Thyroid gland (tissue), 4 donors: ENCODE measurements around the gene CHCHD6.

Source experiments
- CTCF ChIP-seq, 6 experiments: fragments of 200-600 bp in 3 of 6; fragments of 450-650 bp in 3 of 6; sonication (generic) in 3 of 6; IDR thresholded peaks; one replicate each; pipeline ENCODE4 v1.5.1; 2016 to 2019; ENCODE audit warnings: antibody characterized with exemption in 6 of 6, mild to moderate bottlenecking in 2 of 6, inconsistent platforms in 1 of 6, moderate library complexity in 1 of 6
- POLR2A ChIP-seq, 2 donors: fragments of 450-650 bp; IDR thresholded peaks; one replicate each; pipeline ENCODE4 v1.6.1; 2017; ENCODE audit warnings: antibody characterized with exemption in 2 of 2, mild to moderate bottlenecking in 2 of 2, moderate library complexity in 1 of 2

GRCh38 chr3:126941721-126942270 lies 237.8 kb downstream of the CHCHD6 start:
- TF ChIP-seq CTCF (IDR thresholded peaks at IDR 0.05) (no peak), POLR2A (IDR thresholded peaks at IDR 0.05) (no peak)
